ENCODE results near the gene MIB1.

MIB1 gene

GRCh38 chr18:21858544-21858943 lies 118.0 kb downstream of the MIB1 start:
- TF ChIP-seq CTCF (IDR thresholded peaks at IDR 0.05; ENCODE audit: low read depth, low read length, missing control alignments) = no peak
- H3K4me3 ChIP-seq (ENCODE audit: low read depth, low read length) = no peak overlapping the region
- in situ Hi-C loops (cut with HindIII; ENCODE audit: low pct_ligation_motif_present, low sequenced_read_pairs) = no loop called here
- peaks cover 10% of the 10 kb centered on the region for H3K36me3 ChIP-seq (replicated peaks)
- no peak overlapping the region for H3K27ac ChIP-seq
- no peaks in the 10 kb centered on the region for H3K27me3 ChIP-seq (replicated peaks)
- DNase-seq = no peak

GRCh38 chr18:21864386-21864785 lies 123.8 kb downstream of the MIB1 start:
- H3K4me3 ChIP-seq (ENCODE audit: low read depth, low read length) = no peak overlapping the region
- H3K36me3 ChIP-seq (replicated peaks) = peaks cover 3% of the 10 kb centered on the region
- no peak for DNase-seq
- TF ChIP-seq CTCF (IDR thresholded peaks at IDR 0.05; ENCODE audit: low read depth, low read length, missing control alignments) = no peak
- H3K27me3 ChIP-seq (replicated peaks) = no peaks in the 10 kb centered on the region
- in situ Hi-C loops (cut with HindIII; ENCODE audit: low pct_ligation_motif_present, low sequenced_read_pairs) = no loop called here
- H3K27ac ChIP-seq = no peak overlapping the region

- TF ChIP-seq CTCF (IDR thresholded peaks at IDR 0.05; ENCODE audit: low read depth, low read length, missing control alignments) = no peak
- in situ Hi-C loops (cut with HindIII; ENCODE audit: low pct_ligation_motif_present, low sequenced_read_pairs) = no loop called here
- Histone ChIP-seq H3K27me3 (replicated peaks) (no peaks in the 10 kb centered on the region), H3K4me3 (ENCODE audit: low read depth, low read length) (no peak overlapping the region), H3K27ac (no peak overlapping the region), H3K36me3 (replicated peaks) (peaks cover 2% of the 10 kb centered on the region)
- DNase-seq = no peak
These were observed 124.5 kb downstream of the MIB1 start for GRCh38 chr18:21865043-21865442.

GRCh38 chr18:21868770-21869169 lies 128.2 kb downstream of the MIB1 start:
- Histone ChIP-seq H3K27ac (no peak overlapping the region), H3K36me3 (replicated peaks) (no peaks in the 10 kb centered on the region), H3K27me3 (replicated peaks) (no peaks in the 10 kb centered on the region), H3K4me3 (ENCODE audit: low read depth, low read length) (no peak overlapping the region)
- DNase-seq = no peak
- in situ Hi-C loops (cut with HindIII; ENCODE audit: low pct_ligation_motif_present, low sequenced_read_pairs) = no loop called here
- TF ChIP-seq CTCF (IDR thresholded peaks at IDR 0.05; ENCODE audit: low read depth, low read length, missing control alignments) = no peak

GRCh38 chr18:21889570-21889969 lies 149.0 kb downstream of the MIB1 start:
- H3K4me3 ChIP-seq (ENCODE audit: low read depth, low read length) = no peak overlapping the region
- H3K27ac ChIP-seq = no peak overlapping the region
- TF ChIP-seq CTCF (IDR thresholded peaks at IDR 0.05; ENCODE audit: low read depth, low read length, missing control alignments) = no peak
- no peaks in the 10 kb centered on the region for H3K36me3 ChIP-seq (replicated peaks)
- H3K27me3 ChIP-seq (replicated peaks) = no peaks in the 10 kb centered on the region
- in situ Hi-C loops (cut with HindIII; ENCODE audit: low pct_ligation_motif_present, low sequenced_read_pairs) = no loop called here
- no peak for DNase-seq

GRCh38 chr18:21894619-21895367 lies 154.2 kb downstream of the MIB1 start:
- Histone ChIP-seq H3K27ac (no peak overlapping the region), H3K4me3 (ENCODE audit: low read depth, low read length) (no peak overlapping the region), H3K36me3 (replicated peaks) (no peaks in the 10 kb centered on the region), H3K27me3 (replicated peaks) (no peaks in the 10 kb centered on the region)
- in situ Hi-C loops (cut with HindIII; ENCODE audit: low pct_ligation_motif_present, low sequenced_read_pairs) = no loop called here
- DNase-seq = no peak
- TF ChIP-seq CTCF (IDR thresholded peaks at IDR 0.05; ENCODE audit: low read depth, low read length, missing control alignments) = no peak
